Uterus (tissue), 4 donors: ENCODE results near the gene FSHB. TPM values are rescaled to one million over a fixed set of nuclear protein-coding genes. Genes with fewer than 3 reads are reported as not detected.

ENCODE experiments used
- DNase-seq, 2 donors: peaks; one replicate each; pipeline ENCODE4 v3.0.0-alpha.2; 2019 to 2020
- H3K27ac ChIP-seq, 2 donors: fragments of 200-600 bp; sonication (generic); 1 replicate in 1 of 2; 2 replicates in 1 of 2; pipeline ENCODE4 v1.5.1; 2016 to 2018
- H3K27me3 ChIP-seq, 2 donors: fragments of 200-600 bp; sonication (generic); one replicate each; pipeline ENCODE4 v1.5.1; 2018 to 2019; ENCODE audit warnings: control low read depth in 1 of 2
- H3K36me3 ChIP-seq, 2 donors: fragments of 200-600 bp; sonication (generic); one replicate each; pipeline ENCODE4 v1.5.1; 2019; ENCODE audit warnings: control low read depth in 1 of 2
- H3K4me1 ChIP-seq, 2 donors: fragments of 200-600 bp; sonication (generic); one replicate each; pipeline ENCODE4 v1.5.1; 2018 to 2019; ENCODE audit warnings: control low read depth in 1 of 2
- H3K4me3 ChIP-seq, 2 donors: fragments of 200-600 bp; sonication (generic); 1 replicate in 1 of 2; 2 replicates in 1 of 2; pipeline ENCODE4 v1.5.1; 2018 to 2019; ENCODE audit warnings: mild to moderate bottlenecking in 1 of 2
- H3K9me3 ChIP-seq, 2 donors: fragments of 200-600 bp; sonication (generic); one replicate each; pipeline ENCODE4 v1.5.1; 2019; ENCODE audit warnings: control low read depth in 1 of 2
- POLR2A ChIP-seq, 2 donors: fragments of 450-650 bp; IDR thresholded peaks; one replicate each; pipeline ENCODE4 v1.6.1; 2016; ENCODE audit warnings: antibody characterized with exemption in 2 of 2, mild to moderate bottlenecking in 1 of 2, moderate library complexity in 1 of 2
- intact Hi-C: fragments of 100-400 bp; cut with DNase I; formaldehyde crosslinking; loops from one replicate; pipeline ENCODE4 v1.15.1; 2023; ENCODE audit warnings: low total_unique reads
- total RNA-seq, 4 donors: library from RNA; depleted of rRNA in 3 of 4; stranded (reverse); fragments of >200 nt in 3 of 4; gene quantifications; one replicate each; pipeline versions ENCODE4 v1.1.0 to v1.2.4, GENCODE V29; 2014 to 2023
- TF ChIP-seq, protein P1 (sequence below), 4 experiments: fragments of 200-600 bp in 2 of 4; fragments of 450-650 bp in 2 of 4; sonication (generic) in 2 of 4; IDR thresholded peaks; one replicate each; pipeline ENCODE4 v1.5.1; 2016 to 2019; ENCODE audit warnings: antibody characterized with exemption in 4 of 4, mild to moderate bottlenecking in 2 of 4, moderate library complexity in 1 of 4
- donor health status: DM: yes; HTN: yes; CAD: no.

FSHB gene
- total RNA-seq, 4 donors from 2014 or later, result not detected

DNA sequence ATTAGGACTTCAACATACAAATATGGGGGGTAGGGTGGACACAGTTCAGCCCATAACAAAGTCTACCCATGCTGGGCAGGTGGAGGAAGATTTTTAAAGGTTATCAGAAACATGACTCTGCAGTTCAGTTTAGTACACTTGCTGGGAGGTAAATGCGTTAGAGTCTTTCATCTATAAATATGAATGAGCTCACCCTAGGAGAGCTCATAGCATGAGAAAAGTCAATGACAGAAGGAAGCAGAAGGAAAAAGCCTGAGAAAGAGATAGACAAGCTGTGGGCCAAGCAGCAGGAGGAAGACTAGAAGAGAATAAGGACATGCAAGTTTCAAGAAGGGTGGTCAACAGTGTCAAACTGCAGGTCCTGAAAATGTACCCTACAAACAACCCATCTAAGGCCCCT lies 27.0 kb upstream of the FSHB start:
- Histone ChIP-seq H3K36me3 (no peaks in the 10 kb centered on the region), H3K27ac (no peak overlapping the region), H3K4me3 (no peak overlapping the region), H3K4me1 (no peaks in the 10 kb centered on the region), H3K9me3 (no peaks in the 10 kb centered on the region), H3K27me3 (no peaks in the 10 kb centered on the region)
- no peak for TF ChIP-seq POLR2A (IDR thresholded peaks at IDR 0.05)
- TF ChIP-seq, protein P1, sequence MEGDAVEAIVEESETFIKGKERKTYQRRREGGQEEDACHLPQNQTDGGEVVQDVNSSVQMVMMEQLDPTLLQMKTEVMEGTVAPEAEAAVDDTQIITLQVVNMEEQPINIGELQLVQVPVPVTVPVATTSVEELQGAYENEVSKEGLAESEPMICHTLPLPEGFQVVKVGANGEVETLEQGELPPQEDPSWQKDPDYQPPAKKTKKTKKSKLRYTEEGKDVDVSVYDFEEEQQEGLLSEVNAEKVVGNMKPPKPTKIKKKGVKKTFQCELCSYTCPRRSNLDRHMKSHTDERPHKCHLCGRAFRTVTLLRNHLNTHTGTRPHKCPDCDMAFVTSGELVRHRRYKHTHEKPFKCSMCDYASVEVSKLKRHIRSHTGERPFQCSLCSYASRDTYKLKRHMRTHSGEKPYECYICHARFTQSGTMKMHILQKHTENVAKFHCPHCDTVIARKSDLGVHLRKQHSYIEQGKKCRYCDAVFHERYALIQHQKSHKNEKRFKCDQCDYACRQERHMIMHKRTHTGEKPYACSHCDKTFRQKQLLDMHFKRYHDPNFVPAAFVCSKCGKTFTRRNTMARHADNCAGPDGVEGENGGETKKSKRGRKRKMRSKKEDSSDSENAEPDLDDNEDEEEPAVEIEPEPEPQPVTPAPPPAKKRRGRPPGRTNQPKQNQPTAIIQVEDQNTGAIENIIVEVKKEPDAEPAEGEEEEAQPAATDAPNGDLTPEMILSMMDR (IDR thresholded peaks at IDR 0.05), result no peak
- intact Hi-C loops, result no loop called here
- no peak for DNase-seq

DNA sequence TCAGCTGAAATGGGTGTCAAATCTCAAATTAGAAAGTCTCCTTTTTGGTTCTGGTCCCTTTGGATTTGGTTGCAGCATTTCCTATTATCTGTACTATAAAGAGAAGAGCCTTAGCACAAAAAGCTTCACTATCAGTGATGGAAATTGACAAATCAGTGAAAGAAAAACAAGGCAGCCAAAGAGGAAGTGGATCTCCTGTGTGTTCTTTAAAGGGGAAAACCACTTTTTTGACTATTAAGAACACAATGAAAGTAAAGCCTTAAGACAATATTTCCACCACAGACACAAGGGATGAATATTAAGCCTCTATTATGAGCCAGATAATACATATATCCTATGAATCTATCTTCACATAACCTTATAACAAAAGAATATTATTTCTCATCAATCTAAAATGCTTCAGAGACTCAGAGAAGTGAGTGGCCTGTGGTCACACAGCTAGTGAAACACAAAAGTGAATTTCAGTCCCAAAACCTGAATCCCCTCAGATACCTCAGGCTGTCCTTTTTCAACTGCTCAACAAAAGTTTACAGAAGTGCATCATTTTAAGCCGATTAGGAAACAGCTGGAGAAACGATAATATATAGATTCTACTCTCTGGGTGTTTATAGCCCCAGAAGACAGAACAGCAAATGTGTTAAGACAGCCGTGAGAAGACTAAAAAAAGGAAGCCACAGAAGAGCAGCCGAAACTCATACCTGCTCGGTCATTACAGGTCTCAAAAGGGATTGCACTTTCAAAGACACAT lies 24.4 kb upstream of the FSHB start:
- Histone ChIP-seq H3K4me1 (no peaks in the 10 kb centered on the region), H3K9me3 (no peaks in the 10 kb centered on the region), H3K36me3 (no peaks in the 10 kb centered on the region), H3K27ac (no peak overlapping the region), H3K27me3 (no peaks in the 10 kb centered on the region), H3K4me3 (no peak overlapping the region)
- intact Hi-C loops, result no loop called here
- TF ChIP-seq, protein P1 (IDR thresholded peaks at IDR 0.05), result no peak
- no peak for TF ChIP-seq POLR2A (IDR thresholded peaks at IDR 0.05)
- no peak for DNase-seq

DNA sequence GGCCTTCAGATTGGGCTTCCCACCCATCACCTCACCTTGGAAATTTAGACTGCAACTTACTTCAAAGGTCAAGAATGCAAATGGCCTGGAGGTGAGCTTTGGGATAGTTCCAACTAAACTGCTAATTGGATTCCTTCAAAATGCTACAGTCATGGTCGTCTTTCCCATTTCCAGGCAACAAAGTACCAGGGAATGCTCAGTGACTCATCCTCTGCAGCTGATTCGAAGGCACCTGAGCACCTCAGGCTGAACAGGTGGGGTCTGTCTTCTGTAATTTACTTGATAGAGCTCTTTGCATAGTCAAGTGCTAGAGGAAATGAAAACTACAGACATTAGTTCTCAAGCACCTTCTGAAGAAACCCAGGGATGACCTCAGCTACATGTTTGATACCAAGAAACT lies 20.5 kb upstream of the FSHB start:
- no peak overlapping the region for H3K27ac ChIP-seq
- intact Hi-C loops, result no loop called here
- no peak for DNase-seq
- H3K4me3 ChIP-seq, result no peak overlapping the region
- no peaks in the 10 kb centered on the region for H3K27me3 ChIP-seq
- TF ChIP-seq, protein P1 (IDR thresholded peaks at IDR 0.05), result no peak
- TF ChIP-seq POLR2A (IDR thresholded peaks at IDR 0.05), result no peak
- H3K36me3 ChIP-seq, result no peaks in the 10 kb centered on the region
- no peaks in the 10 kb centered on the region for H3K4me1 ChIP-seq
- no peaks in the 10 kb centered on the region for H3K9me3 ChIP-seq

DNA sequence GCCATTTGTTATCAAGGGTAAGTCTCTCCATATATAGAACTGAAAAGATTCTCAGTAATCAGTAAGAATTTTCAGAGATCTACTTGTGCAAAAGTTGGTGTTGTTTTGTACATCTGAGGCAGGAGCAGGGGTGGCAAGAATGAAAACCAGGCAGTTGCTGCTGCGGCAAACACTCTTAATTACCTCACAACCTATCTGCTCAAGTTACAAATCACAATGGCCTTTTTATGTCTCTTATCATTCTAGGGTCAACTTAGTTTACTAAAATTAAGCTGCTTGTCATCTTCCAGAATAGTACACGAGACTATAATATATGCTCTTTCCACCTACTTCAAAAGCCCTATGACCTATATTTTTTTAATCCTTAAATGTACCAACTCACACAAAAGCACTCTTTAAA lies 14.3 kb upstream of the FSHB start:
- H3K9me3 ChIP-seq, result no peaks in the 10 kb centered on the region
- DNase-seq, result no peak
- H3K4me3 ChIP-seq, result no peak overlapping the region
- H3K36me3 ChIP-seq, result no peaks in the 10 kb centered on the region
- H3K27ac ChIP-seq, result no peak overlapping the region
- TF ChIP-seq POLR2A (IDR thresholded peaks at IDR 0.05), result no peak
- TF ChIP-seq, protein P1 (IDR thresholded peaks at IDR 0.05), result no peak
- no peaks in the 10 kb centered on the region for H3K27me3 ChIP-seq
- intact Hi-C loops, result no loop called here
- H3K4me1 ChIP-seq, result no peaks in the 10 kb centered on the region

DNA sequence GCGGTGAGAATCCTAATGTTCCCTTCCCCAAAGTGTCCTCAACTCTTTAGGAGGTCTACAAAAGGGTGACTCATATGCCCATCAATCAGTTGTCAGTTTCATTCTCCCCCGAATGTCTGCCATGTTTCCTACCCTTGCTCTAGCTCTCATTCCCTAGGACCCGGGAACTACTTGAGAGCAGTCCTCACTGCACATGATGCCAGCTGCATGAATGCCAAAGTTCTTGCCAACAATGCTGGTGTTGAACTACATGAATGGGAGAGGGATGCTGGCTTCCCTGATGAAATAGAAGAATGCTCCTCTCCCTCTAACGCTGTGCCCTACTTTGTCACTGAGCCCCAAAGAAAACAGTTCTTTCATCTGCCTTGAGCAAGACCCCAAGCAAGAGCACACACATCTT lies 12.5 kb upstream of the FSHB start:
- Histone ChIP-seq H3K9me3 (no peaks in the 10 kb centered on the region), H3K4me3 (no peak overlapping the region), H3K27me3 (no peaks in the 10 kb centered on the region), H3K4me1 (no peaks in the 10 kb centered on the region), H3K36me3 (no peaks in the 10 kb centered on the region), H3K27ac (no peak overlapping the region)
- no peak for TF ChIP-seq POLR2A (IDR thresholded peaks at IDR 0.05)
- TF ChIP-seq, protein P1 (IDR thresholded peaks at IDR 0.05), result no peak
- DNase-seq, result no peak
- intact Hi-C loops, result no loop called here
